Panc1 (cell line): ENCODE measurements around the gene NLN. TPM values are rescaled to one million over a fixed set of nuclear protein-coding genes. Genes with fewer than 3 reads are reported as not detected.
"Not testable (repeated sequence)": the region's sequence is repeated elsewhere in the genome, so short reads cannot be mapped to it uniquely, and the experiment has no call there.

Source experiments
- ATAC-seq: fragments of 200-7000 bp; cut with Tn5 transposase; 2 replicates; pipeline ENCODE4 v1.9.1; 2020; ENCODE audit warnings: mild to moderate bottlenecking, moderate library complexity
- BruUV-seq: library from RNA; stranded (reverse); fragments of 400-500 nt; replicated peaks from 2 replicates; lab custom pipeline; 2021; lab: Mats Ljungman, UMichigan
- CTCF ChIA-PET: fragments of 300-600 bp; sonication (Branson Sonifier 250); formaldehyde crosslinking; loops from one replicate; lab custom pipeline; 2022; ENCODE audit warnings: antibody characterized with exemption; lab: Charles Lee
- POLR2A ChIA-PET: fragments of 300-600 bp; sonication (Branson Sonifier 250); formaldehyde crosslinking; loops from one replicate; lab custom pipeline; 2022; ENCODE audit warnings: antibody characterized with exemption; lab: Charles Lee
- DNase-seq: peaks from one replicate; pipeline ENCODE4 v3.0.0-alpha.2; 2010; ENCODE audit warnings: low read depth, low spot score
- H3K27ac ChIP-seq: 2 replicates; pipeline ENCODE4 v1.5.1; 2011; ENCODE audit warnings: mild to moderate bottlenecking, low read length, inconsistent platforms
- H3K27me3 ChIP-seq: fragments of 200-500 bp; sonication (Bioruptor generic); 2 replicates; pipeline ENCODE4 v1.6.0; 2014; ENCODE audit warnings: low read length, inconsistent platforms; ENCODE audit not compliant: control insufficient read depth, insufficient read depth
- H3K36me3 ChIP-seq: fragments of 200-500 bp; sonication (Bioruptor generic); 2 replicates; pipeline ENCODE4 v1.5.1; 2014; ENCODE audit warnings: inconsistent platforms, mild to moderate bottlenecking, low read length, moderate library complexity; ENCODE audit not compliant: control insufficient read depth, insufficient read depth
- H3K4me1 ChIP-seq: 2 replicates; pipeline ENCODE4 v1.5.1; 2011; ENCODE audit warnings: inconsistent platforms, mild to moderate bottlenecking, low read length, moderate library complexity; ENCODE audit not compliant: control insufficient read depth, insufficient read depth
- H3K4me3 ChIP-seq, 2 experiments: 2 replicates each; pipeline ENCODE4 v1.5.1; 2011 to 2012; ENCODE audit warnings: low read depth in 2 of 2, low read length in 2 of 2, mild to moderate bottlenecking in 2 of 2, inconsistent platforms in 1 of 2, moderate library complexity in 1 of 2
- H3K9me3 ChIP-seq: fragments of 200-500 bp; sonication (Bioruptor generic); 2 replicates; pipeline ENCODE4 v1.5.1; 2014; ENCODE audit warnings: low read depth, mild to moderate bottlenecking, inconsistent platforms, low read length, moderate library complexity; ENCODE audit not compliant: control insufficient read depth, insufficient read depth
- POLR2AphosphoS5 ChIP-seq: IDR thresholded peaks from 2 replicates; pipeline ENCODE4 v1.6.1; 2012; ENCODE audit warnings: mild to moderate bottlenecking, low read depth, low read length, moderate library complexity
- SIN3A ChIP-seq: IDR thresholded peaks from 2 replicates; pipeline ENCODE4 v1.6.1; 2012; ENCODE audit warnings: low read depth, mild to moderate bottlenecking, low read length, moderate library complexity, borderline replicate concordance; ENCODE audit not compliant: insufficient read depth
- TCF7L2 ChIP-seq: IDR thresholded peaks from 2 replicates; pipeline ENCODE4 v1.6.1; 2011; ENCODE audit warnings: mild to moderate bottlenecking, low read depth, low read length, inconsistent platforms
- in situ Hi-C: cut with HindIII; loops from 2 replicates; pipeline ENCODE4 v1.10.0; 2016; ENCODE audit warnings: low sequenced_read_pairs, low pct_unique_long_range_greater_than_20kb
- intact Hi-C: fragments of 100-400 bp; cut with micrococcal nuclease; formaldehyde crosslinking; loops from one replicate; pipeline ENCODE4 v1.10.0; 2022; ENCODE audit not compliant: unreplicated experiment
- total RNA-seq: library from RNA; stranded (reverse); gene quantifications from one replicate; pipeline ENCODE4 v1.2.1, GENCODE V29; 2021; ENCODE audit not compliant: unreplicated experiment
- TF ChIP-seq, protein P1 (sequence below): fragments of 450-650 bp; IDR thresholded peaks from 2 replicates; pipeline ENCODE4 v1.5.1; 2017; ENCODE audit warnings: mild to moderate bottlenecking
- TF ChIP-seq, protein P2 (sequence below), 2 experiments: IDR thresholded peaks; 2 replicates each; pipeline ENCODE4 v1.6.1; 2011 to 2012; ENCODE audit warnings: low read depth in 2 of 2, control low read depth in 1 of 2, low read length in 1 of 2, mild to moderate bottlenecking in 1 of 2, moderate library complexity in 1 of 2; ENCODE audit not compliant: insufficient read depth in 1 of 2

The NLN gene
- total RNA-seq, 1 experiment from 2014 or later: 51.8 TPM

DNA sequence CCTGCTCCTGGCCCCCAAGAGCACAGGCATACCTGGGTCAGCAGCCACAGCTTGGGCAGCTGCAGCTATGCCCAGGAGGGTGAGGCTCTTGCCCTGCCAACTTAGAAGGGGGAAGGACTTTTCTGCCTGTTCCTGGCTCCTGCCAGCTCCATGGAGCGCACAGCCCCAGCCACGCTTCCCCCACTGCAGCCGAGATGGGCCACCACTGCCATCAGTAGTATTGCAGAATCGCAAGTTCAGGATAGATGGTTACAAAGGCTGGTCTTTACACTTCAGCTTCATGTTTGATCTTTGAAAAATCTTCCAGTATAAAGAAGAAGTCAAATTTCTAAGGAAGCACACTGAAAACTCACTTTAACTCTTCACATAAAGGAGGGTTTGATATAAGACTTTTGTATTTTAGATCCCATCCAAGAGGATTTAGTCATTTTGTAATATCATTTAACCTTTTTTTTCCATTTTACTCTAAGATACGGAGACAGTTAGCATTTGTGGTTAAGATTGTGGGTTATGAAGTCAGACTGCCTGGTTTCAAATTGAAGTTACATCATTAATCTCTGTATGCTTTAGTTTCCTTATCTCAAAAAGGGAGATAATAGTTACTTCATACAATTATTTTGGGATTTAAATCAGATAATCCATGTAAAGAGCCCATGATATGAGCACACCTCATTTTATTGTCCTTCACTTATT, 81.8 kb downstream of the NLN start:
- Histone ChIP-seq H3K27me3 (no peaks in the 10 kb centered on the region), H3K4me1 (0 out of 2 replicates have a peak, but pooled peaks cover 4% of the 10 kb centered on the region), H3K4me3 (no peak overlapping the region), H3K27ac (no peak overlapping the region), H3K9me3 (no peaks in the 10 kb centered on the region; the same call in 1 of the 2 replicates), H3K36me3 (no peaks in the 10 kb centered on the region)
- peak; percentile 42; the same call in 1 of the 2 replicates for ATAC-seq
- TF ChIP-seq, protein P1, sequence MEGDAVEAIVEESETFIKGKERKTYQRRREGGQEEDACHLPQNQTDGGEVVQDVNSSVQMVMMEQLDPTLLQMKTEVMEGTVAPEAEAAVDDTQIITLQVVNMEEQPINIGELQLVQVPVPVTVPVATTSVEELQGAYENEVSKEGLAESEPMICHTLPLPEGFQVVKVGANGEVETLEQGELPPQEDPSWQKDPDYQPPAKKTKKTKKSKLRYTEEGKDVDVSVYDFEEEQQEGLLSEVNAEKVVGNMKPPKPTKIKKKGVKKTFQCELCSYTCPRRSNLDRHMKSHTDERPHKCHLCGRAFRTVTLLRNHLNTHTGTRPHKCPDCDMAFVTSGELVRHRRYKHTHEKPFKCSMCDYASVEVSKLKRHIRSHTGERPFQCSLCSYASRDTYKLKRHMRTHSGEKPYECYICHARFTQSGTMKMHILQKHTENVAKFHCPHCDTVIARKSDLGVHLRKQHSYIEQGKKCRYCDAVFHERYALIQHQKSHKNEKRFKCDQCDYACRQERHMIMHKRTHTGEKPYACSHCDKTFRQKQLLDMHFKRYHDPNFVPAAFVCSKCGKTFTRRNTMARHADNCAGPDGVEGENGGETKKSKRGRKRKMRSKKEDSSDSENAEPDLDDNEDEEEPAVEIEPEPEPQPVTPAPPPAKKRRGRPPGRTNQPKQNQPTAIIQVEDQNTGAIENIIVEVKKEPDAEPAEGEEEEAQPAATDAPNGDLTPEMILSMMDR: no peak
- TF ChIP-seq SIN3A: no peak
- TF ChIP-seq, protein P2, sequence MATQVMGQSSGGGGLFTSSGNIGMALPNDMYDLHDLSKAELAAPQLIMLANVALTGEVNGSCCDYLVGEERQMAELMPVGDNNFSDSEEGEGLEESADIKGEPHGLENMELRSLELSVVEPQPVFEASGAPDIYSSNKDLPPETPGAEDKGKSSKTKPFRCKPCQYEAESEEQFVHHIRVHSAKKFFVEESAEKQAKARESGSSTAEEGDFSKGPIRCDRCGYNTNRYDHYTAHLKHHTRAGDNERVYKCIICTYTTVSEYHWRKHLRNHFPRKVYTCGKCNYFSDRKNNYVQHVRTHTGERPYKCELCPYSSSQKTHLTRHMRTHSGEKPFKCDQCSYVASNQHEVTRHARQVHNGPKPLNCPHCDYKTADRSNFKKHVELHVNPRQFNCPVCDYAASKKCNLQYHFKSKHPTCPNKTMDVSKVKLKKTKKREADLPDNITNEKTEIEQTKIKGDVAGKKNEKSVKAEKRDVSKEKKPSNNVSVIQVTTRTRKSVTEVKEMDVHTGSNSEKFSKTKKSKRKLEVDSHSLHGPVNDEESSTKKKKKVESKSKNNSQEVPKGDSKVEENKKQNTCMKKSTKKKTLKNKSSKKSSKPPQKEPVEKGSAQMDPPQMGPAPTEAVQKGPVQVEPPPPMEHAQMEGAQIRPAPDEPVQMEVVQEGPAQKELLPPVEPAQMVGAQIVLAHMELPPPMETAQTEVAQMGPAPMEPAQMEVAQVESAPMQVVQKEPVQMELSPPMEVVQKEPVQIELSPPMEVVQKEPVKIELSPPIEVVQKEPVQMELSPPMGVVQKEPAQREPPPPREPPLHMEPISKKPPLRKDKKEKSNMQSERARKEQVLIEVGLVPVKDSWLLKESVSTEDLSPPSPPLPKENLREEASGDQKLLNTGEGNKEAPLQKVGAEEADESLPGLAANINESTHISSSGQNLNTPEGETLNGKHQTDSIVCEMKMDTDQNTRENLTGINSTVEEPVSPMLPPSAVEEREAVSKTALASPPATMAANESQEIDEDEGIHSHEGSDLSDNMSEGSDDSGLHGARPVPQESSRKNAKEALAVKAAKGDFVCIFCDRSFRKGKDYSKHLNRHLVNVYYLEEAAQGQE (IDR thresholded peaks at IDR 0.05; ENCODE audit: insufficient read depth in 1 of 2, low read depth in 2 of 2, low read length in 1 of 2): no peak
- TF ChIP-seq TCF7L2: no peak
- TF ChIP-seq POLR2AphosphoS5: no peak
- intact Hi-C loops: no loop called here
- no TSS peak for BruUV-seq
- ChIA-PET POLR2A (no interaction called here), CTCF (no interaction called here)
- DNase-seq: no peak
- in situ Hi-C loops: no loop called here

DNA sequence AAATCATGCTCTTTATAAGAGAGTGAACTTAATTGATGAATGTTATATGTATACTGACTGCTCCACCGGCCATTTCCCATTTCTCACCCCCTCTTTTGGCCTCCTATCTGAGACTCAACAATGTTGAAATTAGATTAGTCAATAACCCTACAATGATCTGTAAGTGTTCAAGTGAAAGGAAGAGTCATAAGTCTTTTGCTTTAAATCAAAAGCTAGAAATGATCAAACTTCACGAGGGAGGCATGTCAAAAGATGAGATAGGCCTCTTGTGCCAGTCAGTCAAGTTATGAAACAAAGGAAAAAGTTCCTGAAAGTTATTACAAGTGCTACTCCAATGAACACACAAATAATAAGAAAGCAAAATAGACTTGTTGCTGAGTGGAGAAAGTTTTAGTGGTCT, 83.1 kb downstream of the NLN start:
- Histone ChIP-seq H3K27me3 (no peaks in the 10 kb centered on the region), H3K4me3 (no peak overlapping the region), H3K4me1 (0 out of 2 replicates have a peak, but pooled peaks cover 4% of the 10 kb centered on the region), H3K27ac (no peak overlapping the region), H3K9me3 (no peaks in the 10 kb centered on the region; the same call in 1 of the 2 replicates), H3K36me3 (no peaks in the 10 kb centered on the region; the same call in 1 of the 2 replicates)
- ChIA-PET CTCF (no interaction called here), POLR2A (interaction anchor here (0.6 kb wide), 1 partner anchor 124 kb away, joined by 3 read pairs; no protein-coding TSS in a partner anchor)
- intact Hi-C loops: no loop called here
- in situ Hi-C loops: no loop called here
- DNase-seq (no peak), ATAC-seq (no peak)
- no TSS peak for BruUV-seq
- TF ChIP-seq, protein P1: no peak
- TF ChIP-seq POLR2AphosphoS5: no peak
- TF ChIP-seq, protein P2 (IDR thresholded peaks at IDR 0.05; ENCODE audit: insufficient read depth in 1 of 2, low read depth in 2 of 2, low read length in 1 of 2): no peak
- TF ChIP-seq TCF7L2: no peak
- TF ChIP-seq SIN3A: no peak

DNA sequence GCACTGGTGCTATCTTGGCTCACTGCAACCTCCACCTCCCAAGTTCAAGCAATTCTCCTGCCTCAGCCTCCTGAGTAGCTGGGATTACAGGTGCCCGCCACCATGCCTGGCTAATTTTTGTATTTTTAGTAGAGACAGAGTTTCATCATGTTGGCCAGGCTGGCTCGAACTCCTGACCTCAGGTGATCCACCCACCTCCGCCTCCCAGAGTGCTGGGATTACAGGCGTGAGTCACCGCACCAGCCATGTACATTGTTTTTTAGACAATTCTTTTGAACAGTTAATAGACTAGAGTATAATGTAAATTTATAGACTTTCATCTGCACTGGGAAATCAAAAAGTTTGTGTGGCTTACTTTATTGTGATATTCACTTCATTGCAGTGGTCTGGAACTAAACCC, 85.5 kb downstream of the NLN start:
- DNase-seq, BruUV-seq, in situ Hi-C loops, POLR2A ChIA-PET, H3K36me3 ChIP-seq, ATAC-seq, H3K9me3 ChIP-seq, H3K4me3 ChIP-seq, H3K27ac ChIP-seq, intact Hi-C loops, H3K27me3 ChIP-seq: not testable (repeated sequence)
- CTCF ChIA-PET: interaction anchor here (0.7 kb wide), 1 partner anchor 64 kb away, joined by 4 read pairs; no protein-coding TSS in a partner anchor
- H3K4me1 ChIP-seq: peaks cover 15% of the 10 kb centered on the region; the same call in 1 of the 2 replicates
